HCT116 (cell line): Measurements from ENCODE around the gene VAV2. TPM values are rescaled to one million over a fixed set of nuclear protein-coding genes. Genes with fewer than 3 reads are reported as not detected.

Experiments
- ATAC-seq: fragments of 200-7000 bp; cut with Tn5 transposase; 2 replicates; pipeline ENCODE4 v1.9.1; 2020; ENCODE audit warnings: mild to moderate bottlenecking, moderate library complexity
- BruUV-seq: library from RNA; stranded (reverse); fragments of 400-500 nt; replicated peaks from 2 replicates; lab custom pipeline; 2021; lab: Mats Ljungman, UMichigan
- CTCF ChIA-PET: fragments of 300-600 bp; sonication (Branson Sonifier 250); formaldehyde crosslinking; loops from one replicate; lab custom pipeline; 2021; ENCODE audit warnings: antibody characterized with exemption; lab: Charles Lee
- POLR2A ChIA-PET: fragments of 300-600, 350-600 bp; sonication (Branson Sonifier 250); formaldehyde crosslinking; loops from one replicate; lab custom pipeline; 2021; ENCODE audit warnings: antibody characterized with exemption; lab: Charles Lee
- RAD21 ChIA-PET, 2 experiments: fragments of 300-600 bp; sonication (Branson Sonifier 250); formaldehyde crosslinking; loops; one replicate each; lab custom pipeline; 2023; ENCODE audit warnings: low total read pairs in 2 of 2; ENCODE audit not compliant: uncharacterized antibody in 2 of 2, unreplicated experiment in 2 of 2, low non-redundant PET in 1 of 2; lab: Charles Lee
- DNase-seq: peaks from one replicate; pipeline ENCODE4 v3.0.0-alpha.2; 2010; ENCODE audit warnings: low read depth, low spot score
- H2AFZ ChIP-seq: fragments of 200-600 bp; shearing (Covaris generic), sonication (generic); 2 replicates; pipeline ENCODE4 v1.6.1; 2017; ENCODE audit warnings: low read depth, mixed run types, mixed read lengths, antibody characterized with exemption, low read length; ENCODE audit not compliant: poor library complexity, severe bottlenecking
- H3K27ac ChIP-seq: 2 replicates; pipeline ENCODE4 v1.5.1; 2012; ENCODE audit warnings: low read depth, low read length
- H3K27me3 ChIP-seq: fragments of 200-600 bp; sonication (generic); 2 replicates; pipeline ENCODE4 v1.6.1; 2016; ENCODE audit warnings: mixed run types, low read length, mixed read lengths; ENCODE audit not compliant: insufficient read depth
- H3K36me3 ChIP-seq, 2 experiments: fragments of 200-500 bp in 1 of 2; fragments of 200-600 bp in 1 of 2; sonication (Bioruptor generic) in 1 of 2; sonication (generic) in 1 of 2; 2 replicates each; pipeline versions ENCODE4 v1.5.1 to v1.6.1; 2014 to 2016; ENCODE audit warnings: low read length in 2 of 2, inconsistent platforms in 1 of 2, mixed read lengths in 1 of 2, mixed run types in 1 of 2; ENCODE audit not compliant: insufficient read depth in 2 of 2, control insufficient read depth in 1 of 2
- H3K4me1 ChIP-seq, 2 experiments: fragments of 200-600 bp in 1 of 2; sonication (generic) in 1 of 2; 2 replicates each; pipeline versions ENCODE4 v1.5.1 to v1.6.1; 2012 to 2017; ENCODE audit warnings: low read length in 2 of 2, inconsistent platforms in 1 of 2, mild to moderate bottlenecking in 1 of 2, mixed read lengths in 1 of 2, mixed run types in 1 of 2, moderate library complexity in 1 of 2; ENCODE audit not compliant: insufficient read depth in 2 of 2, control insufficient read depth in 1 of 2
- H3K4me2 ChIP-seq: fragments of 200-600 bp; sonication (generic); 2 replicates; pipeline ENCODE4 v1.6.1; 2017; ENCODE audit warnings: mixed run types, low read length, mixed read lengths
- H3K4me3 ChIP-seq, 2 experiments: fragments of 200-600 bp in 1 of 2; sonication (generic) in 1 of 2; replicated peaks in 1 of 2; 2 replicates each; pipeline ENCODE4 v1.5.1; 2011 to 2016; ENCODE audit warnings: low read length in 2 of 2, control low read depth in 1 of 2, low read depth in 1 of 2, mild to moderate bottlenecking in 1 of 2, mixed read lengths in 1 of 2, mixed run types in 1 of 2
- H3K79me2 ChIP-seq: fragments of 200-600 bp; sonication (generic); 2 replicates; pipeline ENCODE4 v1.6.1; 2017; ENCODE audit warnings: mild to moderate bottlenecking, mixed run types, low read length, moderate library complexity, mixed read lengths; ENCODE audit not compliant: insufficient read depth
- H3K9ac ChIP-seq: fragments of 200-600 bp; sonication (generic); 2 replicates; pipeline ENCODE4 v1.6.1; 2016; ENCODE audit warnings: low read length, mixed read lengths
- H3K9me2 ChIP-seq: fragments of 200-600 bp; sonication (generic), shearing (Covaris generic); 2 replicates; pipeline ENCODE4 v1.6.1; 2017; ENCODE audit warnings: mixed run types, mild to moderate bottlenecking, moderate library complexity; ENCODE audit not compliant: insufficient read depth
- H3K9me3 ChIP-seq, 2 experiments: fragments of 200-500 bp in 1 of 2; fragments of 200-600 bp in 1 of 2; sonication (Bioruptor generic) in 1 of 2; sonication (generic) in 1 of 2; 2 replicates each; pipeline ENCODE4 v1.6.1; 2014 to 2017; ENCODE audit warnings: low read length in 2 of 2, mixed read lengths in 2 of 2, inconsistent platforms in 1 of 2, low read depth in 1 of 2, mild to moderate bottlenecking in 1 of 2, mixed run types in 1 of 2, moderate library complexity in 1 of 2; ENCODE audit not compliant: control insufficient read depth in 1 of 2, insufficient read depth in 1 of 2
- H4K20me1 ChIP-seq: fragments of 200-600 bp; sonication (generic), shearing (Covaris generic); 2 replicates; pipeline ENCODE4 v1.6.1; 2017; ENCODE audit warnings: mixed run types, mild to moderate bottlenecking, moderate library complexity; ENCODE audit not compliant: insufficient read depth
- CBX3 ChIP-seq: IDR thresholded peaks from 2 replicates; pipeline ENCODE4 v1.6.1; 2012; ENCODE audit warnings: low read depth
- POLR2A ChIP-seq: IDR thresholded peaks from 2 replicates; pipeline ENCODE4 v1.7.0; 2011; ENCODE audit warnings: borderline replicate concordance; ENCODE audit not compliant: insufficient read depth, insufficient read length; ENCODE audit errors: extremely low read depth
- SIN3A ChIP-seq: IDR thresholded peaks from 2 replicates; pipeline ENCODE4 v1.6.1; 2012; ENCODE audit warnings: low read depth
- YY1 ChIP-seq: IDR thresholded peaks from 2 replicates; pipeline ENCODE4 v1.6.1; 2011; ENCODE audit warnings: low read length, low read depth, moderate library complexity, mild to moderate bottlenecking; ENCODE audit not compliant: insufficient replicate concordance; ENCODE audit errors: extremely low read depth
- intact Hi-C: fragments of 100-400 bp; cut with micrococcal nuclease; formaldehyde crosslinking; loops from 2 replicates; pipeline ENCODE4 v1.10.0; 2022
- total RNA-seq: library from RNA; stranded (reverse); gene quantifications from one replicate; pipeline ENCODE4 v1.2.1, GENCODE V29; 2021; ENCODE audit not compliant: unreplicated experiment
- TF ChIP-seq, protein P1 (sequence below): IDR thresholded peaks from 2 replicates; pipeline ENCODE4 v1.6.1; 2012; ENCODE audit warnings: low read depth

Gene VAV2
- total RNA-seq, 1 experiment from 2014 or later, result 33.2 TPM

DNA sequence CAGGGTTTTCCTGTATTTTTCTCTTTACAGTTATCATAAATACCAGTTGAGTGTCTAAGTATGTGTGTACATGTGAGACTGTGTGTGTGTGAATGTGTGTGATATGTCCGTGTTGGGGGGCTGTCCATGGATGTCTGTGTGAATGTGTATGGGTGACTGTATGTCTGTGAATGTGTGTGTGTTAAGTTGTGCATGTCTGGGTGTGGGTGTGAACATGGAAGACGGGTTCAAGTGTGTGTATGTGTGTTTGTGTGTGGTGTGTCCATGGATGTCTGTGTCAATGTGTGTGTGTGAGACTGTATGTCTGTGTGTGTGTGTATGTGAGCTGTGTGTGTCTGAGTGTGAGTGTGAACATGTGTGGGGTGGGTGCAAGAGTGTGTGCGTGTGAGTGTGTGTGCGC is 55.0 kb downstream of the VAV2 start:
- no peaks in the 10 kb centered on the region for H3K27me3 ChIP-seq
- no peak overlapping the region for H3K4me3 ChIP-seq
- H3K4me1 ChIP-seq, result peaks cover 7 to 16% of the 10 kb centered on the region in 2 experiments; a peak in 3 of 4 replicates
- DNase-seq, result no peak
- no peak for ATAC-seq
- no peak overlapping the region for H3K4me2 ChIP-seq
- TF ChIP-seq CBX3, result no peak
- TF ChIP-seq POLR2A, result no peak
- no peak for TF ChIP-seq SIN3A
- TF ChIP-seq YY1, result no peak
- TF ChIP-seq, protein P1, sequence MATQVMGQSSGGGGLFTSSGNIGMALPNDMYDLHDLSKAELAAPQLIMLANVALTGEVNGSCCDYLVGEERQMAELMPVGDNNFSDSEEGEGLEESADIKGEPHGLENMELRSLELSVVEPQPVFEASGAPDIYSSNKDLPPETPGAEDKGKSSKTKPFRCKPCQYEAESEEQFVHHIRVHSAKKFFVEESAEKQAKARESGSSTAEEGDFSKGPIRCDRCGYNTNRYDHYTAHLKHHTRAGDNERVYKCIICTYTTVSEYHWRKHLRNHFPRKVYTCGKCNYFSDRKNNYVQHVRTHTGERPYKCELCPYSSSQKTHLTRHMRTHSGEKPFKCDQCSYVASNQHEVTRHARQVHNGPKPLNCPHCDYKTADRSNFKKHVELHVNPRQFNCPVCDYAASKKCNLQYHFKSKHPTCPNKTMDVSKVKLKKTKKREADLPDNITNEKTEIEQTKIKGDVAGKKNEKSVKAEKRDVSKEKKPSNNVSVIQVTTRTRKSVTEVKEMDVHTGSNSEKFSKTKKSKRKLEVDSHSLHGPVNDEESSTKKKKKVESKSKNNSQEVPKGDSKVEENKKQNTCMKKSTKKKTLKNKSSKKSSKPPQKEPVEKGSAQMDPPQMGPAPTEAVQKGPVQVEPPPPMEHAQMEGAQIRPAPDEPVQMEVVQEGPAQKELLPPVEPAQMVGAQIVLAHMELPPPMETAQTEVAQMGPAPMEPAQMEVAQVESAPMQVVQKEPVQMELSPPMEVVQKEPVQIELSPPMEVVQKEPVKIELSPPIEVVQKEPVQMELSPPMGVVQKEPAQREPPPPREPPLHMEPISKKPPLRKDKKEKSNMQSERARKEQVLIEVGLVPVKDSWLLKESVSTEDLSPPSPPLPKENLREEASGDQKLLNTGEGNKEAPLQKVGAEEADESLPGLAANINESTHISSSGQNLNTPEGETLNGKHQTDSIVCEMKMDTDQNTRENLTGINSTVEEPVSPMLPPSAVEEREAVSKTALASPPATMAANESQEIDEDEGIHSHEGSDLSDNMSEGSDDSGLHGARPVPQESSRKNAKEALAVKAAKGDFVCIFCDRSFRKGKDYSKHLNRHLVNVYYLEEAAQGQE, result no peak
- H4K20me1 ChIP-seq, result no peaks in the 10 kb centered on the region
- BruUV-seq, result TSS peak; percentile 25
- intact Hi-C loops, result no loop called here
- POLR2A ChIA-PET, result no interaction called here
- CTCF ChIA-PET, result no interaction called here
- H2AFZ ChIP-seq, result no peak overlapping the region
- RAD21 ChIA-PET, result no interaction called here
- H3K27ac ChIP-seq, result no peak overlapping the region
- H3K9ac ChIP-seq, result no peak overlapping the region
- H3K79me2 ChIP-seq, result peaks cover 8% of the 10 kb centered on the region; the same call in 1 of the 2 replicates
- H3K9me2 ChIP-seq, result no peaks in the 10 kb centered on the region
- H3K36me3 ChIP-seq, result peaks cover 0 to 7% of the 10 kb centered on the region in 2 experiments; a peak in 1 of 4 replicates
- no peaks in the 10 kb centered on the region for H3K9me3 ChIP-seq
